Activated T-helper 1 cell treated with anti-CD3 and anti-CD28 coated beads, Interleukin-2, amount 50 U/mL, for 16 hours (primary cell): ENCODE results near the gene ULK1.

Experiments used
- DNase-seq, 2 donors: peaks; one replicate each; pipeline ENCODE4 v3.0.0-alpha.2; 2020; ENCODE audit warnings: low read depth in 1 of 2, low spot score in 1 of 2

The ULK1 gene

GRCh38 chr12:131907379-131908091 is 13.1 kb downstream of the ULK1 start:
- DNase-seq = no peak

DNA sequence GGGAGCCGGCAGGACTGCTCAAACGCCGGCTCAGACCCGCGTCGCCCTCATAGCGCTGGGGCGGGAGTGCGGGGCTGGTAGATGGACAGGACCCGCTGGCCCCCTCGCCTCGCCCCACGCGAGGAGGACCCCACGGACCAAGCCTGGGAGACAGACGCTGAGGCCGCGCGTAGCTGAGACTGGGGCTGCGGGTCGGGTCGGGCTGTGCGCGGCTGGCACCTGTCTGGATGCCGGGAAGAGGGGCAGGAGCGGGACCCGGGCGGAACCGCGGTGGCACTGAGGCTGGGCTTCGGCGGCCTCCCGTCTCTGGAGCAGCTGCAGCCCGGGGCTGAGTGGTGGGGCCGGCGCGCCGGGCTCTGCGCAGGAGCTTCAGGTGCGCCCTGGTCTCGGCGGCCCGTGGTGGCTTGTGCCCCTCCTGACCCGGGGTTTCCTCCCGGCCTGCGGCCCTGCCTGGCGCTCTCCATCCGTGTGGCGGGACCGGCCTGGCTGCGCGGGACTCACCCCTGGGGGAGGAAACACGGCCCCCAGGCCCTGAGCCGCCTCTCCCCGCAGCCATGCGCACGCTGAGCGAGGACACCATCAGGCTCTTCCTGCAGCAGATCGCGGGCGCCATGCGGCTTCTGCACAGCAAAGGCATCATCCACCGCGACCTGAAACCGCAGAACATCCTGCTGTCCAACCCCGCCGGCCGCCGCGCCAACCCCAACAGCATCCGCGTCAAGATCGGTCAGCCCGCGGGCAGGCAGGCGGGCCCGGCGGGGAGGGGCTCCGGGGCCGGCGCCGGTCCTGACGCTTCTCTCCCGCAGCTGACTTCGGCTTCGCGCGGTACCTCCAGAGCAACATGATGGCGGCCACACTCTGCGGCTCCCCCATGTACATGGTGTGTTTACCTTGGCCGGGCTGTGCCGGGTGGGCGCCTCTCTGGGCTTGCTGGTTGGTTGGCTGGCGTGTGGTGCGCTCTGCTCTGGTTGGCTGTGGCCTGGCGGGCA is 14.0 kb downstream of the ULK1 start:
- DNase-seq = no peak

- DNase-seq = no peak
These were observed 14.8 kb downstream of the ULK1 start for GRCh38 chr12:131909081-131909751.

DNA sequence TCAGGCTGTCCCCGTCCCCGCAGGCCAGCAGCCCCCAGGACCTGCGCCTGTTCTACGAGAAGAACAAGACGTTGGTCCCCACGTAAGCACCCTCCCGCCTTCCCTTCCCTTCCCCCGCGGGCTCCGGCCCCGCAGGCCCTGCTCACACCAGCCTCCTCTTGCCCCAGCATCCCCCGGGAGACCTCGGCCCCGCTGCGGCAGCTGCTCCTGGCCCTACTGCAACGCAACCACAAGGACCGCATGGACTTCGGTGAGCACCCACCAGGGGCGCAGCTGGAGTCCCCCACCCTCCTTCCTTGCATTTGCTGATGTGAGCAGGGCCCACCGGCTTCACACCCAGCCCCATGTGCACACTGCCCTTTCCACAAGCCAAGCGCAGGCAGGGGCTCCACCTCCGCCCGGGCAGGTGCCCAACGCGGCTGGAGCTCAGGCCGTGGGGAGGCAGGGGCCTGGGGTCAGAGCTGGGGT is 15.4 kb downstream of the ULK1 start:
- DNase-seq = no peak

DNA sequence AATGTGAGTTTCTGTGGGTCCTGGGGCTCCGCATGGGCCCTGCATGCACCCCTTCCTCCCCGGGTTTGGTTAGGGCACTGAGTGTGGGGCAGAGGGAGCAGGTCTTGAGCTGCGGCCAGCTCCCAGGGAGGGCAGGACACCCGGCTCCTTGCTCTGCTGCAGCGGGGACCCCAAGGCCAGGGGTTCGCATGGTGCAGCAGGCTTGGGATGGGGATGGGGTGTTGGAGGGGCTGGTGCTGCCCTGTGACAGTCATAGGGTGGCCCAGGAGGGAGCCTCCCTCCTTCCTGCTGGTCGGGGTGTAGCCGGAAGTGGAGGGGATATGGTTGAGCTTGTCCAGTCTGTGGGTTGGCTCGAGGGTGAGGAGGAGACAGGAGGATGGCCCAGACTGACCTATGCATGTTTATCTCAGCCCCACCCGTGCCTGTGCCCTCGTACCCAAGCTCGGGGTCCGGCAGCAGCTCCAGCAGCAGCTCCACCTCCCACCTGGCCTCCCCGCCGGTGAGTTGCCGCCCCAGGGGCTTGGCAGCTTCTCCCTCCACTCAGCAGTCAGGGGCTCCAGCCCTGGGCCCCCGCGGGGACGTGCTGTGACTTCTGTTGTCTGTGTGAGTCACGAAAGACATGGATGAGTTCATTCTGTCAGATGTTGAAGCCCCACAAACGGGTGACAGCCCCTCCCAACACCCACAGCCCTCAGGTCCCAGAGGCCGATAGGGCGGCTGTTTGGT is 16.0 kb downstream of the ULK1 start:
- DNase-seq = no peak

GRCh38 chr12:131911028-131911650 is 16.7 kb downstream of the ULK1 start:
- no peak for DNase-seq

DNA sequence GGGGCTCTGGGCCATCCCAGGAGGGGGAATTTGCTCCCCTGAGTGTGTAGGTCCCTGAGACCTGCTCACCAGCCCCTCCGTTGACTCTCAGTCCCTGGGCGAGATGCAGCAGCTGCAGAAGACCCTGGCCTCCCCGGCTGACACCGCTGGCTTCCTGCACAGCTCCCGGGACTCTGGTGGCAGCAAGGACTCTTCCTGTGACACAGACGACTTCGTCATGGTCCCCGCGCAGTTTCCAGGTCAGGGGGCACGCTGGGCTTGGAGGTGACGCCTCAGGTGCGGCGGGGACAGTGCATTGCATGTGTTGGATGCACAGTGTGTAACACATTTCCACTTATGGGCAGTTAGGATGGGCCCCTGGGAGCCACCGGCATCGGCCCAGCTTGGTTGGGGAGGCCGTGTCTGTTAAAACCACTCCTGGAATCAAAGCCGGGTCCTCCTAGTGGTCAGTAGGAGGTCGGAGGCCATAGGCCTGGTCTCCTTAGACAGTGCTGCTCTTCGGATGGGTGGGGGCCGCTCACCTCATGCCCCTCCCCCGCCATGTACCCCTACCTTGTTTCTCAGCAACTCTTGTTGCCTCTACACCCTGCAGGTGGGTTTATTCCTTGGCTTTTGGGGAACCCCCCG is 17.5 kb downstream of the ULK1 start:
- DNase-seq = no peak

DNA sequence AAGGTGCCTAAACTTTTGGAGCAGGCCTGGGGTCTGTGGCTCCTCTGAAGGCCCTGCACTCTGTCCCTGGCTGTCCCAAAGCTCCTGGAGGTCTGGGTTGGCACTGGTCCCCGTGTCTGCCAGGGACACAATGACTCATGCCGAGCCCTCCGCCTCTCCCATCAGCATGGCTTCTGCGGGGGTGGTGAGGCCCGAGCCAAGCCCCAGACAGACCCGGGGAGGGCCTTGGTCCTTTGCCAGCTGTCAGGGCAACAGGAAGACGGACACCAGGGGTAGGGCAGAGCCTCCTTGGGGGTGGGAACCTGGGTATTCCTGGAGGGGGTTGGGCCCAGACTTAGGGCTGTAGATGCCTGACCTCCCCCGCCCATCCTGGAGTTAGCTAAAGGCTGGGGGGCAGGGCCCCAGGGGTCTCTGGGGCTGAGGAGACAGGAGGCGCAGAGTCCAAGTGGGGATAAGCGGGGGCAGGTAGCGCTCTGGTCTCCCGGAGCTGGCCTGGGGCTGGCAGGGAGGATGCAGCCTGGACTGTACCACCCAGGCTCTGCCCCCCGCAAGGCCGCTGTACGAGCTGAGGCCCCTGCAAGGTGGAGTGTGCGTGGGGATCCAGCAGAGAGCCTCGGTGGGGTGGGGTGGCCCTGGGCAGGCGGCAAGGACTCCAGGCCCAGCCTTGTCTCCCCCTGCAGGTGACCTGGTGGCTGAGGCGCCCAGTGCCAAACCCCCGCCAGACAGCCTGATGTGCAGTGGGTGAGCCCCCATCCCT is 18.3 kb downstream of the ULK1 start:
- DNase-seq = no peak

DNA sequence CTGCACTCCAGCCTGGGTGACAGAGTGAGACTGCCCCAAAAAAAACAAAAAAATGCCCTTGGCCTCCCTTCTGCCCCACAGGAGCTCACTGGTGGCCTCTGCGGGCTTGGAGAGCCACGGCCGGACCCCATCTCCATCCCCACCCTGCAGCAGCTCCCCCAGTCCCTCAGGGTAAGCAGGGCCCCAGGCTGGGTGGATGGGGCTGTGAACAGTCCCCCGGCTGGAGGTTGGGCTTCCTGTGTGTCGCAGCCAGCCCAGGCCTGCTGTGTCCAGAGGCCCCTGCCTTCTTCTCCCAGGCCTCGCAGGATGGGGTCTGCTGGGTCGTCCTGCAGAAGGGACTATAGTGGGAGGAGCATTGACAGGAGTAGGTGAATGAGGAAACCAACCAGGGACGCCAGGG is 19.2 kb downstream of the ULK1 start:
- DNase-seq = no peak

DNA sequence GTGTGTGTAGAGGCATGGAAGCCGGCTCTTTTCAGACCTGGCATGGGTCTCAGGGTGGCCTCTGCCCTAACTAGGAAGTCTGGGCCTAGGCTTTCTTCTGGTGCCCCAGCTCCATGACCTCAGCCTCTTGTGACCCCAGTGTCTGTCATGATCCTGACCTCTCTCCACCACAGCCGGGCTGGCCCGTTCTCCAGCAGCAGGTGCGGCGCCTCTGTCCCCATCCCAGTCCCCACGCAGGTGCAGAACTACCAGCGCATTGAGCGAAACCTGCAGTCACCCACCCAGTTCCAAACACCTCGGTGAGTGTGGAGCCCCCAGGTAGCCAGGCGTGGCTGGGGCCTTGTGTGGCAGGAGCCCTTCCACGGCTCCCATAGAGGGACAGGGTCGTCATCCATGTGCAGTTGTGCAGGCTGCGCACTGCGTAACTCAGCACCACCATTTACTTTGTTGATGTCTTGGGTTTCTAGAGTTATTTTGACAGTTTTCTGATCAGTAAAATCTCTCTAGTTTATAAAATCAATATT is 19.8 kb downstream of the ULK1 start:
- no peak for DNase-seq

DNA sequence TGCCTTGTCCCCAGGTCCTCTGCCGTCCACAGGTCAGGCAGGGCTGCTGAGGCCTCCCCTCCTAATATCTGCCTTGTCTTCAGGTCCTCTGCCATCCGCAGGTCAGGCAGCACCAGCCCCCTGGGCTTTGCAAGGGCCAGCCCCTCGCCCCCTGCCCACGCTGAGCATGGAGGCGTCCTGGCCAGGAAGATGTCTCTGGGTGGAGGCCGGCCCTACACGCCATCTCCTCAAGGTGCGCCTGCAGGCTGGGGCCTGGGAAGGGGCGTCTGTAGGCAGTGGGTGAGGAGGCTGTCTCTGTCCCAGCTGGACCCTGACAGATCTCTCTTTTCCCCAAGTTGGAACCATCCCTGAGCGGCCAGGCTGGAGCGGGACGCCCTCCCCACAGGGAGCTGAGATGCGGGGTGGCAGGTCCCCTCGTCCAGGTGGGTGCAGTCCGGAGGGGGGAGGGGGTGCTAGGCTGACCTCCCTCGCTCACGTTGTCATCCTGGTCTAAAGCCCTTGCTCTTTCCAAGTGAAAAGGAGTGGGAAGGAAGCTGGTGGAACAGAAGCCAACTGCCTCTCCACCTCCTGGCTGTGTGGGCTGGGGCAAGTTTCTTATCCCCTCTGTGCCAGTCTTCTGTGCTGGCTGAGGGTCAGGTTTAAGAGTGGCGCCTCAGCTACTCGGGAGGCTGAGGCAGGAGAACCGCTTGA is 20.7 kb downstream of the ULK1 start:
- DNase-seq = no peak

GRCh38 chr12:131915823-131916222 is 21.4 kb downstream of the ULK1 start:
- no peak for DNase-seq

DNA sequence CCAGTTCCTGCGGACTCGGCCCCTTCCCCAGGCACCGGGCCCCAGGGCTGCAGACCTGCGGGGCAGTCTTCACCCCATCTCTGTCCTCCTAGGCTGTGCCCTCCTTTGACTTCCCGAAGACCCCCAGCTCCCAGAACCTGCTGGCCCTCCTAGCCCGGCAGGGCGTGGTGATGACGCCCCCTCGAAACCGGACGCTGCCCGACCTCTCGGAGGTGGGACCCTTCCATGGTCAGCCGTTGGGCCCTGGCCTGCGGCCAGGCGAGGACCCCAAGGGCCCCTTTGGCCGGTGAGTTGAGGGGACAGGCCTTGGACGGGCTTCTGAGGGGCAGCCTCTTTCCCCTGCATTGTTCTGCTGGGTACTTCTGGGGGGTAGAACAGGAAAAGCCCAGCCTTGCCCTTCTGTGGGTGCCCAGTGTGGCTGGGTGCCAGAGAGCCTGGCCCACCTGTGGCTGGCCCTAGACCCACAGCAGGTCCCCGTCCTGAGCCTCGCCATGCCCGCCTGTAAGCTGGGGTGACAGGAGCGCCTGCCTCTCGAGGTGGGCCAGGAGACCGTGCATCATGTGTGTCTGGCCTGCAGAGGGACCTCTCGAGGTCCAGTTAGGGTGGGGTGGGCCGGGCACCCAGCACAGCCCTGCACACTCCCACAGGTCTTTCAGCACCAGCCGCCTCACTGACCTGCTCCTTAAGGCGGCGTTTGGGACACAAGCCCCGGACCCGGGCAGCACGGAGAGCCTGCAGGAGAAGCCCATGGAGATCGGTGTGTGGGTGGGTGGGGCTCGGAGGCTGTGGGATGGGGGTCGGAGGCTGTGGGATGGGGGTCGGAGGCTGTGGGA is 22.1 kb downstream of the ULK1 start:
- no peak for DNase-seq

DNA sequence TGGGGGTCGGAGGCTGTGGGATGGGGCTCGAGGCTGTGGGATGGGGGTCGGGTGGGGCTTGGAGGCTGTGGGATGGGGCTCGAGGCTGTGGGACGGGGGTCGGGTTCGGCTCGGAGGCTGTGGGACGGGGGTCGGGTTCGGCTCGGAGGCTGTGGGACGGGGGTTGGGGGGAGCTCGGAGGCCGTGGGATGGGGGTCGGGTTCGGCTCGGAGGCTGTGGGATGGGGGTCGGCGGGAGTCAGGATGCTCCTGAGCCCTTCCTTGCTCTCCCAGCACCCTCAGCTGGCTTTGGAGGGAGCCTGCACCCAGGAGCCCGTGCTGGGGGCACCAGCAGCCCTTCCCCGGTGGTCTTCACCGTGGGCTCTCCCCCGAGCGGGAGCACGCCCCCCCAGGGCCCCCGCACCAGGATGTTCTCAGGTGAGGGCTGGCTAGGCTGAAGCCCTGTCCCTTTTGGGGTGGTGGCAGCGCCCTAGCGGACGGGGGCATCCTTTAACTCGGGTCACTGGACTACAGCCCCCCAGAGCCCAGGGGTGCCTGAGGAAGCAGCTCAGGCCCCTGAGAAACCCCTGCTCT is 22.8 kb downstream of the ULK1 start:
- peak in 1 of 2 donors; percentile 35 for DNase-seq

GRCh38 chr12:131917711-131918306 is 23.4 kb downstream of the ULK1 start:
- DNase-seq = no peak

DNA sequence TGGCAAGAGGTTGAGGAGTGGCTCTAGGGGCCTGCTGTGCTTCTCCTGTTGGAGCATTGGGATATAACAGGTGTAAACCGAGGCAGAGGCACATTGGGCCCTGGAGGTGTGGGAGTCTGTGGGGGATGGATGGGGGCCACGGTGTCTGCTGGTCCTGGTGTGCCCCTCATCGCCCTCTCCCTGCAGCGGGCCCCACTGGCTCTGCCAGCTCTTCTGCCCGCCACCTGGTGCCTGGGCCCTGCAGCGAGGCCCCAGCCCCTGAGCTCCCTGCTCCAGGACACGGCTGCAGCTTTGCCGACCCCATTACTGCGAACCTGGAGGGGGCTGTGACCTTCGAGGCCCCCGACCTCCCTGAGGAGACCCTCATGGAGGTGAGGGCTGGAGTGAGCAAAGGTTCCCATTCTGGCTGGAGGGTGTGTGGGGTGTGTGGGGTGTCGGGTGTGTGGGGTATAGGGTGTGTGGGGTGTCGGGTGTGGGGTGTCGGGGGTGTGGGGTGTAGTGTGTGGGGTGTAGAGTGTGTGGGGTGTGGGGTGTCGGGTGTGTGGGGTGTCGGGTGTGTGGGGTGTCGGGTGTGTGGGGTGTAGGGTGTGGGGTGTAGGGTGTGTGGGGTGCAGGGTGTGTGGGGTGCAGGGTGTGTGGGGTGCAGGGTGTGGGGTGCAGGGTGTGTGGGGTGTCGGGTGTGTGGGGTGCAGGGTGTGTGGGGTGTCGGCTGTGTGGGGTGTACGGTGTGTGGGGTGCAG is 24.1 kb downstream of the ULK1 start:
- DNase-seq = no peak
